Activated effector memory CD4-positive, alpha-beta T cell treated with anti-CD3 and anti-CD28 coated beads, Interleukin-2, amount 50 U/mL, for 16 hours (primary cell): ENCODE results near the gene DRD1.
"Not testable (repeated sequence)": the region's sequence is repeated elsewhere in the genome, so short reads cannot be mapped to it uniquely, and the experiment has no call there.

Source experiments
- DNase-seq: peaks from one replicate; pipeline ENCODE4 v3.0.0-alpha.2; 2020

DRD1 gene

GRCh38 chr5:175422058-175422457 lies 21.9 kb downstream of the DRD1 start:
- DNase-seq = no peak

DNA sequence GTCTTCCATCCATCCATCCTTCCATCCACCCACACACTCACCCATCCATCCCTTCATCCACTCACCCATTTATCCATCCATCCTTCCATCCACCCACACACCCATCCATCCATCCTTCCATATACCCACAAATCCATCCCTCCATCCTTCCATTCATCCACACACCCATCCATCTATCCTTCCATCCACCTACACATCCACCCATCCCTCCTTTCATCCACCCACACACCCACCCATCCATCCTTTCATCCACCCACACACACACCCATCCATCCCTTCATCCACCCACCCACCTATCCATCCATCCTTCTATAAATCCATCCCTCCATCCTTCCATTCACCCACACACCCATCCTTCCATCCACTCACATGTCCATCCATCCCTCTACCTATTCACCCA lies 23.6 kb downstream of the DRD1 start:
- DNase-seq = no peak

- no peak for DNase-seq
Measured at GRCh38 chr5:175418251-175418650, 25.7 kb downstream of the DRD1 start.

DNA sequence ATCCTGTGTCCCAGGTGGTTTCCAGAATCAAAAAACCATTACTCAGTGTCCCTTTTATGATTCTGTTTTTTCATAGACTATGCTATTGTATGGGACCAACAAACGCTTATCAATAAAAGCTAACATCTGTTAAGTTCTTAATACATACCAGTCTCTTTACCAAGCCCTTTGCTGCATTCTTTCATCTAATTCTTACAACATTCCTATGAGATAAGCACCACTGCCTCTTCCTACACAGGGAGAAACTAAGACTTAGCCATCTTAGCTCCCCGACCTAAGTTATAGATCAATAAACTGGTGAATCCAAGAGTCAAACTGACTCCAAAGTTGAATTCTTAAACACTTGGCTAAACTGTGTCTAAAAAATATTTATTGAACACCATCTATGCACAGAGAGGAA lies 26.6 kb downstream of the DRD1 start:
- DNase-seq = no peak

GRCh38 chr5:175415303-175415702 lies 28.7 kb downstream of the DRD1 start:
- DNase-seq = no peak

DNA sequence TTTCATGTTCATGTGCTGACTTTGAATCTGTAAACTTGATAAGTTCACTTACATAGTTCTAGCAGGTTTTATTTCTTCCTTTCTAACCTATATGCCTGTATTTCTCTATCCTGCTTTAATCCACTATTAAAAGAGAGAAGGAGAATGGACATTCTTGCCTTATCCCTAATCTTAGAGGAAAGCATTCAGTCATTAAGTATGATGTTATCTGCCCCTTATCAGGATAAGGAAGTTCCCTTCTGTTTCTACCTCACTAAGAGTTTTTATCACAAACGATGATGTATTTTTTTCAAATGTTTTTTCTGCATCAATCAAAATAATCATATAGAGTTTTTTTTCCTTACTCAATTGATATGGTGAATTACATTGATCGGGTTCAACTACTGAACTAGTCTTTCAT lies 33.1 kb downstream of the DRD1 start:
- DNase-seq = no peak

GRCh38 chr5:175406300-175406699 lies 37.7 kb downstream of the DRD1 start:
- DNase-seq = no peak

DNA sequence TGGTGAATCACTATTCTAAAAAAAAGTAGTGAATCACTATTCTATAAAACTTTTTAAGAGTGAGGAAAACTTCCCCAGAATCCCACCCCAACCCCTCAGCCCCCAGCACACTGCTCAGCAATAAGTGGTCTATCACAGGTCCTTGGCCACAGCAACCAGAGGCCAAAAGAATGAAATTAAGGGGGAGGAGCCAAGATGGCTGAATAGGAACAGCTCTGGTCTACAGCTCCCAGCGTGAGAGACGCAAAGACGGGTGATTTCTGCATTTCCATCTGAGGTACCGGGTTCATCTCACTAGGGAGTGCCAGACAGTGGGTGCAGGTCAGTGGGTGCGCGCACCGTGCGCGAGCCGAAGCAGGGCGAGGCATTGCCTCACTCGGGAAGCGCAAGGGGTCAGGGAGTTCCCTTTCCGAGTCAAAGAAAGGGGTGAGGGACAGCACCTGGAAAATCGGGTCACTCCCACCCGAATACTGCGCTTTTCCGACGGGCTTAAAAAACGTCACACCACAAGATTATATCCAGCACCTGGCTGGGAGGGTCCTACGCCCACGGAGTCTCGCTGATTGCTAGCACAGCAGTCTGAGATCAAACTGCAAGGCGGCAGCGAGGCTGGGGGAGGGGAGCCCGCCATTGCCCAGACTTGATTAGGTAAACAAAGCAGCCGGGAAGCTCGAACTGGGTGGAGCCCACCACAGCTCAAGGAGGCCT lies 46.2 kb downstream of the DRD1 start:
- not testable (repeated sequence) for DNase-seq

DNA sequence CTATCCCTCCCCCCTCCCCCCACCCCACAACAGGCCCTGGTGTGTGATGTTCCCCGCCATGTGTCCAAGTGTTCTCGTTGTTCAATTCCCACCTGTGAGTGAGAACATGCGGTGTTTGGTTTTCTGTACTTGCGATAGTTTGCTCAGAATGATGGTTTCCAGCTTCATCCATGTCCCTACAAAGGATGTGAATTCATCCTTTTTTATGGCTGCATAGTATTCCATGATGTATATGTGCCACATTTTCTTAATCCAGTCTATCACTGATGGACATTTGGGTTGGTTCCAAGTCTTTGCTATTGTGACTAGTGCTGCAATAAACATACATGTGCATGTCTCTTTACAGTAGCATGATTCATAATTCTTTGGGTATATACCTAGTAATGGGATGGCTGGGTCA lies 48.6 kb downstream of the DRD1 start:
- not testable (repeated sequence) for DNase-seq

DNA sequence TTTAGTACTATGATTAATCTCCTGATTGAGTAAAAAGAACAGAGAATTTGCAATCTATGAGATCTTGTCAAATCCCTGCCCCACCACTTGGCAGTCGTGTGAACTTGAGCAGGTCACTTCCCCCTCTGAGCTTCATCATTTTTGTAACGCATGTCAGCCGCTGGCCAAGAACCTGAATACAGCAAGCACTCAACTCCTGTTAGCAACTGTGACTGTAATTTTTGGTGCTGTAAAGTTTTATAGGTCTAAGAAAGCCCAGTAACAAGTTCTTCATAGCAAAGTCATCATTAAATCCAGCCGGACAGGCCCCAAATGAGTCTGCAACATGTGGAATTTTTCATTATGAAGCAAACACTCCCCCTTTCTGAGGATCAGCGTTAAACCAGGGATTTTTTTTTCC lies 49.4 kb downstream of the DRD1 start:
- no peak for DNase-seq

DNA sequence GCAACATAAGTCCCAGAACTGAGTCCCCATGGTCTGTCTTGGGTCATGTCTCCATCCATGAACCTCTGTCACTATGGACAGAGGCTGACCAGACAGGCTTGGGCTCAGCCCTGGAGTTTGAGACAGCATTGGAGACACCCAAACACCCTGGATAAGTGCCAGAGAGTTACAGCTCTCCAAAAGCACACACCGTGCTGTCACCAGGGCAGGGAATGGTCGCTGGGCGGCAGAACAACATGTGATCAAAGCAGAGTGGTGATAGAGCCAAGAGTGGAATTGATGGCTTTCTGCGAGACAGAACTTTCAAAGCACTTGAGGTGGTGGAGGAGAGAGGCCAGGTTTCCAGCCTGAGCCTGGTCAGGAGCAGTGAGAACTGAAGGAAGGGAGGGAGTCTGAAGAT lies 50.1 kb downstream of the DRD1 start:
- DNase-seq = no peak

- no peak for DNase-seq
Measured at GRCh38 chr5:175392236-175392635, 51.7 kb downstream of the DRD1 start.

DNA sequence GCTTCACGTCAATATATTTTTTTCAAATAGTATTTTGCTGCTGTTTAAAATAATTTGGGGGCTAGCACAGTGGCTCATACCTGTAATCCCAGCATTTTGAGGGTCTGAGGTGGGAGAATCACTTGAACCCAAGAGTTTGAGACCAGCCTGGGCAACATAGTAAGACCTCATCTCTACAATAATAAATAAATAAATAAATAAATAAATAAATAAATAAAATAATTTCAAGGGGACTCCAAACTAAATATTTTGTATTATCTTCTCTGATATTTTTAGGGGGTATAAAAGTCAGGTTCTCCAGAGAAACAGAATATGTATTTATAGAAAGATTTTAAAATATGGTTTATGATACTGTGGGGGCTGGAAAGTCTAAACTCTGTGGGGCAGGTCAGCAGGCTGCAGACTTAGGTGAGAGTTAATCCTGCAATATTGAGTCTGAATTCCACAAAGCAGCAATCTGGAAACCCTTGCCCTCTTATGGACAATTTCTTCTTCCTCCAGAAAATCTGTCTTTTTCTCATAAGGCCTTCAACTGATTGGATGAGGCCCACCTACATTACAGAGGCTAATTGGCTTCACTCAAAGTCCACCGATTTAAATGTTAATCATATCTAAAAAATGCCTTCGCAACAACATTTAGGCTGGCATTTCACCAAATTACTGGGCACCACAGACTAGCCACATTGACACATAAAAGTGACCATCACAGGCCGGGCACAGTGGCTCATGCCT lies 53.5 kb downstream of the DRD1 start:
- DNase-seq = no peak
